ENCODE measurements around the gene PPP1CC.
A peak's percentile ranks its signal among the peaks of the same experiment; 100 is the strongest.
"Not testable (repeated sequence)": the region's sequence is repeated elsewhere in the genome, so short reads cannot be mapped to it uniquely, and the experiment has no call there.

PPP1CC gene

GRCh38 chr12:110722892-110723291, 19.8 kb downstream of the PPP1CC start:
- not testable (repeated sequence) for DNase-seq

GRCh38 chr12:110721570-110721969, 21.1 kb downstream of the PPP1CC start:
- DNase-seq: no peak

- no peak for DNase-seq
These were observed 22.2 kb downstream of the PPP1CC start for GRCh38 chr12:110720516-110720915.

- DNase-seq: no peak
These were observed 24.3 kb downstream of the PPP1CC start for GRCh38 chr12:110718222-110718908.

GRCh38 chr12:110717037-110717436, 25.7 kb downstream of the PPP1CC start:
- no peak for DNase-seq

GRCh38 chr12:110708917-110709316, 33.8 kb downstream of the PPP1CC start:
- DNase-seq: no peak

- DNase-seq: no peak
These were observed 37.4 kb downstream of the PPP1CC start for GRCh38 chr12:110705309-110705708.

GRCh38 chr12:110704750-110705149, 37.9 kb downstream of the PPP1CC start:
- no peak for DNase-seq

- DNase-seq: no peak
These were observed 38.5 kb downstream of the PPP1CC start for GRCh38 chr12:110704231-110704630.

- DNase-seq: no peak
These were observed 40.6 kb downstream of the PPP1CC start for GRCh38 chr12:110702081-110702480.

- no peak for DNase-seq
These were observed 42.9 kb downstream of the PPP1CC start for GRCh38 chr12:110699591-110700445.

GRCh38 chr12:110698171-110698902, 44.4 kb downstream of the PPP1CC start:
- peak; percentile 9 for DNase-seq

GRCh38 chr12:110697236-110697635, 45.5 kb downstream of the PPP1CC start:
- no peak for DNase-seq

GRCh38 chr12:110696283-110696682, 46.4 kb downstream of the PPP1CC start:
- DNase-seq: no peak

- DNase-seq: no peak
These were observed 48.3 kb downstream of the PPP1CC start for GRCh38 chr12:110694330-110694901.

- DNase-seq: no peak
These were observed 49.0 kb downstream of the PPP1CC start for GRCh38 chr12:110693731-110694130.

GRCh38 chr12:110690127-110690430, 52.6 kb downstream of the PPP1CC start:
- no peak for DNase-seq

- DNase-seq: no peak
These were observed 53.2 kb downstream of the PPP1CC start for GRCh38 chr12:110689281-110690126.

GRCh38 chr12:110688446-110689280, 54.0 kb downstream of the PPP1CC start, which contains the start of gene HVCN1:
Gene HVCN1 (minus strand): TSS chr12:110689115. CDS start chr12:110683245, 5,870 bp downstream.
- DNase-seq: no peak

GRCh38 chr12:110687396-110688169, 55.1 kb downstream of the PPP1CC start:
- no peak for DNase-seq

All from NCI-H446 treated with DMSO at 0.1 percent for 48 hours (cell line).